Glutamatergic neuron (in vitro differentiated cells): Measurements from ENCODE around the gene TMEM144. TPM values are rescaled to one million over a fixed set of nuclear protein-coding genes. Genes with fewer than 3 reads are reported as not detected.

Source experiments
- DNase-seq: peaks from one replicate; pipeline ENCODE4 v3.0.0; 2022
- H3K27ac Mint-ChIP-seq: one replicate; pipeline ENCODE4 v1.8.0; 2020; ENCODE audit warnings: mild to moderate bottlenecking, mixed read lengths, inconsistent platforms; ENCODE audit not compliant: unreplicated experiment
- H3K27me3 Mint-ChIP-seq: one replicate; pipeline ENCODE4 v1.8.0; 2020; ENCODE audit warnings: mild to moderate bottlenecking, moderate library complexity, mixed read lengths, inconsistent platforms; ENCODE audit not compliant: unreplicated experiment
- H3K36me3 Mint-ChIP-seq: one replicate; pipeline ENCODE4 v1.8.0; 2020; ENCODE audit warnings: mild to moderate bottlenecking, mixed read lengths, inconsistent platforms; ENCODE audit not compliant: unreplicated experiment
- H3K4me1 Mint-ChIP-seq: one replicate; pipeline ENCODE4 v1.8.0; 2020; ENCODE audit warnings: mild to moderate bottlenecking, low read depth, mixed read lengths, inconsistent platforms; ENCODE audit not compliant: unreplicated experiment
- H3K4me3 Mint-ChIP-seq: one replicate; pipeline ENCODE4 v1.8.0; 2020; ENCODE audit warnings: mild to moderate bottlenecking, mixed read lengths, inconsistent platforms; ENCODE audit not compliant: unreplicated experiment
- H3K9me3 Mint-ChIP-seq: one replicate; pipeline ENCODE4 v1.8.0; 2020; ENCODE audit warnings: mild to moderate bottlenecking, moderate library complexity, mixed read lengths, inconsistent platforms; ENCODE audit not compliant: unreplicated experiment
- CTCF ChIP-seq: fragments of 200-600 bp; sonication (generic); IDR thresholded peaks from one replicate; pipeline ENCODE4 v1.5.0; 2021; ENCODE audit not compliant: partially characterized antibody, unreplicated experiment
- total RNA-seq: library from RNA; stranded (reverse); fragmentation: NEBNext Ultra II Directional; extraction: Animal tissue kit (Norgen Biotek cat#: 25700); gene quantifications from one replicate; pipeline ENCODE4 v1.2.1, GENCODE V29; 2021; ENCODE audit not compliant: unreplicated experiment

The TMEM144 gene
- total RNA-seq, 1 donor from 2014 or later: not detected

- peaks cover 2% of the 10 kb centered on the region for H3K4me1 Mint-ChIP-seq
- TF ChIP-seq CTCF: peak; percentile 62
- H3K9me3 Mint-ChIP-seq: no peaks in the 10 kb centered on the region
- H3K27ac Mint-ChIP-seq: no peak overlapping the region
- DNase-seq: peak; percentile 40
- no peaks in the 10 kb centered on the region for H3K27me3 Mint-ChIP-seq
- no peak overlapping the region for H3K4me3 Mint-ChIP-seq
- H3K36me3 Mint-ChIP-seq: no peaks in the 10 kb centered on the region
These were observed 39.4 kb upstream of the TMEM144 start for GRCh38 chr4:158170691-158171561.

- no peak within 1 kb of the TSS for H3K4me3 Mint-ChIP-seq
- peak; percentile 45 for TF ChIP-seq CTCF
- peaks cover 2% of the 10 kb centered on the region for H3K4me1 Mint-ChIP-seq
- H3K9me3 Mint-ChIP-seq: no peaks in the 10 kb centered on the region
- no peak within 1 kb of the TSS for H3K27ac Mint-ChIP-seq
- H3K36me3 Mint-ChIP-seq: no peaks in the 10 kb centered on the region
- DNase-seq: no peak
- peaks cover 1% of the 10 kb centered on the region for H3K27me3 Mint-ChIP-seq
These were observed 37.7 kb upstream of the TMEM144 start, which contains the start of gene GASK1B for GRCh38 chr4:158172261-158173258. GASK1B (minus strand) TSS chr4:158173025; CDS start chr4:158171375, 1,650 bp downstream.

GRCh38 chr4:158176108-158176507 lies 34.2 kb upstream of the TMEM144 start:
- H3K36me3 Mint-ChIP-seq: no peaks in the 10 kb centered on the region
- no peak overlapping the region for H3K27ac Mint-ChIP-seq
- peaks cover 7% of the 10 kb centered on the region for H3K27me3 Mint-ChIP-seq
- H3K4me3 Mint-ChIP-seq: no peak overlapping the region
- H3K9me3 Mint-ChIP-seq: no peaks in the 10 kb centered on the region
- peaks cover 2% of the 10 kb centered on the region for H3K4me1 Mint-ChIP-seq
- no peak for DNase-seq
- no peak for TF ChIP-seq CTCF

GRCh38 chr4:158176776-158177175 lies 33.5 kb upstream of the TMEM144 start:
- DNase-seq: no peak
- H3K9me3 Mint-ChIP-seq: no peaks in the 10 kb centered on the region
- H3K27ac Mint-ChIP-seq: no peak overlapping the region
- no peaks in the 10 kb centered on the region for H3K36me3 Mint-ChIP-seq
- no peak overlapping the region for H3K4me3 Mint-ChIP-seq
- H3K27me3 Mint-ChIP-seq: peaks cover 7% of the 10 kb centered on the region
- H3K4me1 Mint-ChIP-seq: peaks cover 2% of the 10 kb centered on the region
- no peak for TF ChIP-seq CTCF
